GM19043 (cell line): Measurements from ENCODE around the gene PIMREG.
"Not testable (repeated sequence)": the region's sequence is repeated elsewhere in the genome, so short reads cannot be mapped to it uniquely, and the experiment has no call there.

ENCODE experiments used
- ATAC-seq: cut with Tn5 transposase; IDR thresholded peaks from one replicate; pipeline ENCODE4 v1.9.1; 2021; ENCODE audit warnings: low read depth; ENCODE audit not compliant: unreplicated experiment

Gene PIMREG

DNA sequence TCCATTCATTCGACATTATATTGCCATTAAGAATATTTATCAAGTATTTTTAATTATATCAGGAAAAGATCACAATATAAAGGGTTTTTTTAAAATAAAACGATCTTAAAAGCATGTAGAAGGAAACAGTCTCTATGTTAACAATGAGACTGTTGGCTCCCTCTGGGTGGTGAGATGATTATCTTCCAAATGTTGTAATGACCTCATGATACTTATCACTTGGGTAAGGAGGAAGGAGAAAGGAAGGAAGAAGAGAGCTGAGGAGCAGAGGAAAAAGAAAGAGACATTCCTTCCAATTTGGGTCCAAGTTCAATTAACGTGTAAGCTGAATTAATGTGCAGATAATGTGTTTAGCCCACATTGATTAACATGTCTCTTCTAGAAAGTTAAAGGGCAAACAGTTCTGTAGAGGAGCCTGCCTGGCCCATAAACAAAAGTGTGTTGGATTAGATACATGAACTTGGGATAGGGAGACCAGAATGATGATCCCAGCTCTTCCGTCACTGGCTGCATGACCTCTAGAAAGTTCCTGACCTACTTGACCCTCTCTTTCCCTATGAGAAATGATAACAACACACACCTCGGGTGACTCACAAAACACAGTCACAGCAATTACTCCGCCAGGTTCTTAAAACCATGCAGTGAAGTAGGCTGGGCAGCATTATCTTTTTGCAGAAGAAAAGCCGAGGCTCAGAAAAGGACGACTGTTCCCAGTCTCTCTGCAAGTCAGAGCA lies 32.0 kb downstream of the PIMREG start:
- ATAC-seq = no peak

DNA sequence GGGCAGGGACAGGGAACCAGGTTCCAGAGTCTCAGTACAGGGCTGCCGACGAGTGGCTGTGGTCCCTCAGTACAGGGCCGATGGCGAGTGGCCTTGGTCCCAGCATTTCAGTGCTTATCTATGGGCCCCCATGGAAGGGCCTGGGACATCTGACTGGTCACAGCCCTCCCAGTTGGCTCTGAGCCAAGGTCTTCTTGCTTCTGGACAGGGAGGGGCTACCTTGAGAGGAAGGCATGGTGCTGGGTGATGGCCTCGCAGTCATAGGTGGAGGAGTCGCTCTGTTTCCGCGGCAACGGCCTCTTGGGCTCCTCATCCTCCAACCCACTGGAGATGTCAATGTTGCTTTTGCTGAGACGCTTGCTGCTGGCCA lies 32.5 kb downstream of the PIMREG start:
- ATAC-seq = no peak

DNA sequence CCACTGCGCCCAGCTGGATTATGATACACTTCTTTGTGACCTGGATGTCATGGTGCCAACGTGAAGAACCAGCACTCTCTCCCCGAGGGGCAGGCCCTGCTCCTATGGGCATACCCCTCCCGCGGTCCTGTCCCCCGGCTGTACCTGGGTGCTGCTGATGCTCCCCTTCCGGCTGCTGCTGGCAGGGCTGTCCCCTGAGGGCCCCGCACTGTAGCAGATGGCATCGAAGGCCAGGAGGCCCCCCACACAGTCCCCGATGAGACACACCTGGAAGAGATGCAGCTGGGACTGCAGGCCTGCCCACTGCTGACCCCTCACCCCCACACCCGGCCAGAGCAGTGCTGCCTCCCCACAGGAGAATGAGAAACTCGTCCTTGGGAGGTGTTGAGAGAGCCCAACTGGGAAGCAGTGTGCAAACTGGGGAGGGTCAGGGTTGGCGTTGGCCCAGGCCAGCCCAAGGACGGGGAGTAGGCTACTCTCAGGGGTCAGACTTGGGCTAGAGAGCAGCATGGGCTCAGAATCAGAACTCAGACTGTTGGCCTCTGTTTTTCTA lies 33.7 kb downstream of the PIMREG start:
- ATAC-seq = no peak

DNA sequence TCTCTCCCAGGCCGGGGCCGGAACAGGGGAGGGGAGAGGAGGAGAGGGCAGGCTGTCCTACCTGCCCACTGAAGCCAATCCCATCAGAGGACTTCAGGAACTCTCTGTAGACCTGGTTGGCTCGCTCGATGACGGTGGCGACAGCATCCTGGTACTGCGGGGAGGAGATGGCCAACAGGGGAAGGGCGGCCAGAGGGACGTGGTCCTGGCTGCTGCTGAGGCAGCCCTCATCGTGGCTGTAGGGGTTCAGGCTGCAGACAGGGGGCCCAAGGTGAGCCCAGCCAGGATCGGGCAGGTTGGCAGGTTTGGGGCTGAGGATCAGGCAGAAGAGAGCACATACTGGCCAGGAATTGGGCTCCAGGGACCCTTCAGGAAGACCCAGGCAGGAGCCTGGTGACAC lies 34.2 kb downstream of the PIMREG start:
- ATAC-seq = no peak

DNA sequence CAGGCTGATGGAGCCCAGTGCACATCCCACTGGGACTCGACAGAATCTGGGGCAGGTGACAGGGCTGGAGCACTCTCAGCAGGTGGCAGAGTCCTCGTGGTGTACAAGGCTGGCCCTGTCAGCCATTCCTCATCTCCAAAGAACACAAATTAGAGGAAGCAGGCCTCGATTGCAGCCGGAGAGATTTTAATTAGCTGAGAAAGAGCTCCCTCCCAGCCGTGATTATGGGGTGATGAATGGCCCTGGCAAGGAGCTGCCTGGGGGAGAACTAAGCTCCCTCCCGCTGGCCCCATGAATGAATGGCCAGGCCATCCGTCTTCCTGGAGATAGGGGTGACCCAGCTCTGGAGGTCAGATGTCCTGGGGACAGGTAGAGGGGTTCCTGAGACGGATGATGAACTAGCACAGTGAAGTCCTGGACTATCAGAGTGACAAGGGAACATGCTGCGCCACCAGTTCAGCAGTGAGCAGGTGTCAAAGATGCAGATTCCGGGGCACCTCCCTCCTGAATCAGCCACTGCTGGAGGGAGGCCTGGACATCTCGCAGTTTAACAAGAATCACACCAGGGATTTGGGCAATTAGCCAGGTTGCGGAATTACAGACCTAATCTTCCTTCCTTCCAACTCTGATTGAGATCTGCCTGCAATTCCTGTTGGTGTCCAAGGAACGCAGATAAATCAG lies 35.5 kb downstream of the PIMREG start:
- ATAC-seq = no peak

GRCh38 chr17:6480303-6480675 lies 36.0 kb downstream of the PIMREG start:
- no peak for ATAC-seq

DNA sequence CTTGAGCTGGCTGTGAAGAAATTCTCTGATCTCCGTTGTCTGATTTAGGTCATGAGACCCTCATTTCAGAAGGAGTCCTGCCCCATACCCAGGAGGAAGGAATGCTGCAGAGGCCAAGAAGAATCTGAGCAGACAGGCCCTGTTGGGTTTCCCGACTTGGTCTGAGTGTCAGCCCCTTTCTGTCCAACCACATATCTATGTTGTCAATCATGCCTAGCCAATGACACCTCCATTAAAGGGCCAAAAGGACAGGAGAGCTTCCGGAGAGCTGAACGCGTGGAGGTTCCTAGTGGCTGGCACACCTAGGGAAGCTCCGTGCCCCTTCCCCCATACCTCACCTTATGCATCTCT lies 37.8 kb downstream of the PIMREG start:
- no peak for ATAC-seq

- not testable (repeated sequence) for ATAC-seq
Observed at GRCh38 chr17:6482796-6483195, 38.5 kb downstream of the PIMREG start.

GRCh38 chr17:6483507-6483906 lies 39.3 kb downstream of the PIMREG start:
- no peak for ATAC-seq

- ATAC-seq = no peak
Observed at GRCh38 chr17:6485646-6486412, 41.6 kb downstream of the PIMREG start.

- no peak for ATAC-seq
Observed at GRCh38 chr17:6487251-6488007, 43.2 kb downstream of the PIMREG start.

GRCh38 chr17:6488008-6488539 lies 43.8 kb downstream of the PIMREG start:
- ATAC-seq = no peak

GRCh38 chr17:6489016-6489550 lies 44.8 kb downstream of the PIMREG start:
- no peak for ATAC-seq

DNA sequence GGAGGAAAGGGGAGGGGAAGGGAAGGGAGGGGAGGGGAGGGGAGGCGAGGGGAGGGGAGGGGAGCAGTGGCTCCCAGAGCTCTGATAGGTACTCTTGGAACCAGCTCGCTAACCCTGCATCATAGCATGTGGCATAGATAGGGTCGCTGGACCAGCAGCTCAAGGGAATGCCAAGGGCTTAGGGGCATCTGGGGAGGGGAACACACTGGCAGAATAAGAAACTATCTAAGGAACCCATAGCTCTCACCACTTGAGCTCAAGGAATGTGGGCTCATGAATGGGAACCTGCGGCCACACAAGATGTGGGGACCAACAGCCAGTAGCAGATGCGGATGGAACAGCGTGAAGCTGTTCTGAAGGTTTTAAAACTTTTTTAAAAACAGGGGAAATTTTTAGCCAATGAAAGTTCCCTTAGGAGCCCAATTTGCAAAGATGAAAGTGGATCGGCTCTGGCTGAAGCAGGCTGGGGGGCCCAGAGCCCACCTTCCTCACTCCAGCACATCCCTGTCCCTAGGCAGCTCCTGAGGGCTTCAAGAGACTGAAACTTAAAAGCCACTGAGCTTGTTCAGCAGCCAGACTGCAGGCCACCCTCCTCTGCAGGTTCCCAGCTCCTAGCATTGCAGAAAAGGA lies 46.9 kb downstream of the PIMREG start:
- ATAC-seq = no peak

GRCh38 chr17:6492892-6493674 lies 48.8 kb downstream of the PIMREG start:
- no peak for ATAC-seq

DNA sequence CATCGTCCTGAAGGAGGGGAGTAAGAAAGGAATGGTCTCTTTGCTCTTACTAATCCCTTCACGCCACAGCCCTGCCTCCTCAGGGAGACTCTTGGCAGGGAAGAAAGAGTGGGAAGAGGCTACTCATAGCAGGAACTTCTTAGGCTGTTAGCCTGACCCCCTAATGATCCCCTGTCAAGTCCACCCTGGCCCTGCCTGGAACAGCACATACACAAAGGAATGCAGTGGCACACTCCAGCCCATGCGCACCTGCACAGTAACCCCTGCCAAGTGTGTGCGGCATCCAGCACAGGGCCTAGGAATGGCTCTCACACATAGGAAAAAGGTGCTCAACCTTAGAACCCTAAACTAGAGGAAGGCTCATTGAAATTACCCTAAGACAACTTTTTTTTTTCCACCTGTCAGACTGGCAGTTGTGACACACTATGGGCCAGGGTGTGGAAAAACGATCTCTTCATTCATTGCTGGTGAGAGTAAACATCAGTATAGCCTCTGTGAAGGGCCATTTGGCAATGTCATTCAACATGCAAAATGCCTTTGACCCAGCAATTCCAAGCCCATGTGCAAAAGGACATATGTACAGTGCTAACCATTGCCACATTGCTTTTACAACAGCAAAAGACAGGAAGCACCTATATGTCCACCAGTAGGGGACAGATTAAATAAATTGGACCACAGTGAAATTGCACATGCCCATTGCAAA lies 50.1 kb downstream of the PIMREG start:
- ATAC-seq = no peak

GRCh38 chr17:6495450-6496115 lies 51.3 kb downstream of the PIMREG start:
- no peak for ATAC-seq

DNA sequence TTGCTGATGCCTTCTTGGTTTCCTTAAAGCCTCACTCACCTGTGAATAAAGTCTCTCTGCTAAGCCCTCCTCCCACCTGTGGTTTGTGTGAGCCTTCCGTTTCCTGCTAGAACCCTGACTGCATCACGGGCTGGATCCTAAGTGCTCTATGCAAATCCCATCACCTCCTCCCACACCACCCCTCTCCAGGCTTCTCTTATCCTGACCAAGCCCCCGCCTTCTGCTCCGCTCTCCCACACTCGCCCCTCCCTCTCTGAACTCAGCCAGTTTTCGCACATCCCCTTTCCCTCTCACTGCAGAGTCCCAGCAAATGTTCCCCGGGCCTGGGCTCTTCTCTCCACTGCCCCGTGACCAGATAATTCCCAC lies 51.8 kb downstream of the PIMREG start:
- no peak for ATAC-seq
